ENCODE measurements around the gene CTNNB1.

- TF ChIP-seq CTCF (IDR thresholded peaks at IDR 0.05) (no peak), POLR2A (IDR thresholded peaks at IDR 0.05) (no peak)
Measured at GRCh38 chr3:41241800-41242571, 42.7 kb downstream of the CTNNB1 start.

Measured in adrenal gland (tissue), 5 donors.